Inflammatory macrophage (primary cell): ENCODE data around the gene HILPDA.
A peak's percentile ranks its signal among the peaks of the same experiment; 100 is the strongest.
"Not testable (repeated sequence)": the region's sequence is repeated elsewhere in the genome, so short reads cannot be mapped to it uniquely, and the experiment has no call there.

ENCODE experiments used
- DNase-seq, 2 donors: peaks; one replicate each; pipeline ENCODE4 v3.0.0-alpha.2; 2020 to 2022

The HILPDA gene

DNA sequence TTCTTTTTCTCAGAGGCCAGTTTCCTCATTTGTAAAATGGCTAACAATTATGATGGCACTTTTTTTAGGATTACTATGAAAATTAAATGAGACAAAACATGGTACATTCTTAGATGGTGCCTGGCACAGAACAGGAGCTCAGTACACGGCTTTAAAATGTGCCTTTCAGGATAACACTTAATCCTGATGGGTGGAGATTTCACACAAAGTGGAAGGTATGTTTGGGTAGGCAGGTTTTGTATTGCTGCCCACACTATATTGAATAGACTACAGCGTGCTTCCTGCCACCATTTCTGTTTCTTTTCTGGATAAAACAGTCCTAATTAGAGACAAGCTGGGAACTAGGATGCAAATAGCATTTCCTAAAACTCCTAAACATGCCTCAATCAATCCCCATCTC lies 23.9 kb upstream of the HILPDA start:
- DNase-seq = no peak

DNA sequence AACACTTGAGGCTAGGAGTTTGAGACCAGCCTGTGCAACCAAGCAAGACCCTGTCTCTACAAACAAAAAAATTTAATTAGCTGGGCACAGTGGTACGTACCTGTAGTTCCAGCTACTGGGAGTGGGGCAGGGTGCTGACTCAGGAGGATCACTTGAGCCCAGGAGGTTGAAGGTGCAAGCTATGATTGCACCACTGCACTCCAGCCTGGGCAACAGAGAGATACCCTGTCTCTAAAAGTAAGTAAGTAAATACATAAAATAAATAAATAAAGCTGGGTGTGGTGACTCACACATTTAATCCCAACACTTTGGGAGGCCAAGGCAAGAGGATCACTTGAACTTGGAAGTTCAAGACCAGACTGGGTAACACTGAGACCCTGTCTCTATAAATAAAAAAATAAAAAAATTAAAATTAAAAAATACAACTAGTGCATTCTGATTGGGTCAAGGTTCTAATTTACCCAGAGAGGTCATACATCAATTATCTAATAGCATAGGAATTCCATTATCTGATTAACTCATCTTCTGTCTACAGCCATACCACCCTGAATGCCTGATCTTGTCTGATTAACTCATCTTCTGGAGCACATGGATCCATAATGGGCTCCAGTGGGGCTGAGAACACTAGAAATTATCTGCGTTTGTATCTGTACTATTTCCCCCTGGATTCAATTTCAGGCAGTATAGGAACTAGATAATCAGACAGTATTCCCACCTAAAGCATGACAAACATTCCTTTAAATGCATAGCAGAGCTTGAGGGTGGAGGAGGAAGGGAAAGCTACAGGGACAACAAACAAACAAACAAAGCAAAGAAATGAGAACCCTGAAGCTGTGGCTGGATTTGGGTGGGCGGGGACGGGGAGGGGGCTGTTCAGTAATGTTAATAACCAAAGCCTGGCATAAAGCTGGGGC lies 21.0 kb upstream of the HILPDA start:
- no peak for DNase-seq

DNA sequence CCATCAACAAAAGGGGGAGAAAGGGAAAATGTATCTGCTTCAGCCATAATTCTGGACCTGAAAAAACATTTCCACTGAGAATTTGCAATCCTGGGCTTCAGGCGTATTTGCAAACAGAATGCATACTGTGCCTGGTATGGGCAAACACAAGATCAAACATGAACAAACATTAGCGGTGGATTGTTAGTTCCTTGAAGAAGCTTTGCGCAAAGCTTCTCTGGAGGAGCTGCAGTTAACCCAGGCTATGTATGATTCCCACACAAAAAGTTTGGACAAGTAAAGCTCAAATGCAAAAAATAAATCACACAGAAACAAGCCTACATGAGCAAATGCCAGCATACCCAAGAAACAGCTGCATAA lies 20.4 kb upstream of the HILPDA start:
- DNase-seq = peak in 1 of 2 donors; percentile 8

DNA sequence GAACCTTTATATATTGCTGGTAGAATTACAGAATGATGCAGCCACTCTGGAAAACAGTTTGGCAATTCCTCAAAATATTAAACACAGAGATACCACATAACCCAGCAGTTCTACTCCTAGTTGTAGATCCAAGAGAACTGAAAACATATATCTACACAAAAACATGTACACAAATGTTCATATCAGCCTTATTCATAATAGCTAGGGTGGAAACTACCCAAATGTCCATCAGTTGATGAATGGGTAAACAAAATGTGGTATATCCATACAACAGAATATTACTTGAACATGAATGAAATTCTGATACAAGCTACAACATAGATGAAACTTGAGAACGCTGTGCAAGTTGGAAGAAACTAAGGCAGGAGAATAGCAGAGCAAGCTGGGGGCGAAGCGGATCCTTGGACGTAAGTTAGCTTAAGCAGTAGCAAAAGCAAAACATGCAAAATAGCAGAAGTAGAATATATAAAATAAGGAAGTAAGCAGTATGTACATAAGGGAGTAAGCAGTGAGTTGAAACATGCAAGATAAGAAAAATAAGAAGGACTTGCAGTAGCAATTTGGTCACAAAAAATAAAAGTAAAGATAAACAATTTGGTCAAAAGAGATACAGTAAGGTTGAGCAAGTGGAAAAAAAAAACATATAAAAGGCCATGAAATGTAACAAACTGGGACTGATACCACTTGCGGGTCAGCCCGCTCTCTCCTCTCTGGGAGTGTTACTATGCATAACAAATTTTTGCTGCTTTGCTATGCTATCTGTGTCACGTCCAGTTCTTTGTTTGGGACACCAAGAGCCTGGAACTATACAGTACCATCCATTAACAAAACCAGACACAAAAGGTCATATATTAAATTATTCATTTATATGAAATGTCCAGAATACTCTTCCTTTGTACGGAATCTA lies 18.0 kb upstream of the HILPDA start:
- DNase-seq = peak; percentile 75 to 83

DNA sequence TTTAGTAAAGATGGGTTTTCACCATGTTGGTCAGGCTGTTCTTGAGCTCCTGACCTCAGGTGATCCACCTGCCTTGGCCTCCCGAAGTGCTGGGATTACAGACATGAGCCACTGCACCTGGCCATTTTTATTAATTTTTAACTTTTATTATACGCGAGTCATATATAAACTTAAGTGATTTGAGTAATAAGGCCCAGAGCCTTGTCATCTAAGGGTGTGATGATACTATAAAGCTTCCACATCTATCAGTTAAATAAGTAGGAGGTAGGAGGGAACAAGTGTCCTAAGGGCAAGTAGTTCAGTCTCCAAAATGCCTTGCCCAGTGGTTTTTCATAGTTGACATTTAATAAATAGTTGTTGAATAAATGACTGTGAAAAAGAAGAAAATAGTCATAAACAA lies 13.3 kb upstream of the HILPDA start:
- DNase-seq = no peak

DNA sequence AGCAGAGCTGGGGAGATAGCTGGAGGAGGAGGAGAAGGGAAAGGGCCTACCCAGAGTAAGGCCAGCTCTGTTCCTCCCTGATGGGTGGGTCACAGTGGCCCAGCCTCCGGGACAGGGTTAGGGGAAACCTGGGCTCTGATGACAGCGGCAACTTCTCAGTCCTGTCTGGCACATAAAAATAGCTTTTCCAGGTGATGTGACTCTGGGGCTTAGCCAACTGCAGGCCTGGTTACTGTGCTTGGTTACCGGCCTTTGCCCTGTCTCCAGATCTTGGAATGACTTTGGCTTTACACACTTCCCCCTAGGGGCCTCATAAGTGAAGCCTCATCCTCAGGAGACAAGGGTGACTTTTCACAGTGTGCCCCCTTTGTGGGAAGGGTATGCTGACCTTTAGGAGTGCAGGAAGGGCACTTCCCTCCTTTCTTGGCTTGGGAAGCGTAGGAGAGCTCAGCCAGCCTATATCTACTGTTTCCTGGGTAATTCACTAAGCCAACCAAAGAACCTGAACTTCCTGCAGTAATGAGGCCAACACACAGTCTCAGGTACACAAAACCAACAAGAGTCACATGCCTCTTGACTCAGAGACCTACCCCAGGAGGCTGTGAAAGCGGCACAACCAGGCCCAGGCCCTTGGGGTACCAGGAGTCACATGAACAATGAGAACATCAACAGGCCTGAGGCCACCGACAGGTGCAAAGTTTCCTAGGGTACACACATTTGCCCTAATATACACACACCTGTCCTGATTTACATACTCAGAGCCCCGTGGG lies 11.7 kb upstream of the HILPDA start:
- DNase-seq = no peak

DNA sequence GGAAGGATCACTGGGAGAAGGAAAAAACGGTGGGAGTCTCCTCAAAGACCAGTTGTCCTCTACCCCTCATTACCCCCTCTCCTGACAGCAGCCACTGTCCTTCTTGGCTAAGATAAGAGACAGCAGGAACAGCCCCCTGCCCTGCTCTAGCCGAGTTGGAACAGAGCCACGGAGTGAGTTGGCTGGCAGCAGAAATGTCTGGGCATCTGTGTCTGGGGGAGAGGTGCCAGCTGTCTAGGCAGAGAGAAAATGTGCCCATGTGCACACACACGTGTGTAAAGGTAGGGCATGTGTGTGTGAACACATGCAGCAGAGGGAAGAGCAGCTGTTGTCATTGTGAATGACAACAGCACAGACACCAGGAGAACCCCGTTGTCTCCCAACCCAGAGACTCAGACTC lies 9.4 kb upstream of the HILPDA start:
- no peak for DNase-seq

DNA sequence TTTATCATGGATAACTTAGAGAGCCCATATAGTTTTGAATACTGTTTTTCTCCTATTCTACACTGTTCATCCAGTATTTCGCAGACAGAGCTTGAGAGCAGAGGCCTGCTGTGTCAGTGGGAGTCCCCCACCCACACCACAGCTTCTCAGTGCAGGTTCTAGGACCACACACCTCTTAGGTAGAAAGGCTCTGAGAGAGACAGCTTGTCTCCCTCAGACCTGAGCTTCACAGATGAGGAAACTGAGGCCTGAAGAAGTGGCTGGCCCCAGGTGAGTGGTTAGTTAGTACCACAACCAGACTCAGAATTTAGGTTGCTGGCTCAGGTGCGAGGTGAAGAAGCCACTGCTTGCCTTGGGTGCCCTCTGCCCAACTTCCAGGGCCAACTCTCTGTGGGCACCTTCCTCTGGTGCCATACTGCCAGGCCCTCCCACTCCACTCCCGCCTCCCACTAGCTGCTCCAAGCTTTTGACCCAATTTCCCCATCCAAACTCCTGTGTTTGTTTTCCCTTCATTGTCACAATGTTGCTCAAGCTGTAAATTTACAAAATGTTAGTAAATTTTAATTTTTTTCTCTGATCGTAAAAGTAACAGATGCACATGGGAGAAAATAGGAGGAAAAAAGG lies 7.6 kb upstream of the HILPDA start:
- DNase-seq = peak; percentile 22 to 54

DNA sequence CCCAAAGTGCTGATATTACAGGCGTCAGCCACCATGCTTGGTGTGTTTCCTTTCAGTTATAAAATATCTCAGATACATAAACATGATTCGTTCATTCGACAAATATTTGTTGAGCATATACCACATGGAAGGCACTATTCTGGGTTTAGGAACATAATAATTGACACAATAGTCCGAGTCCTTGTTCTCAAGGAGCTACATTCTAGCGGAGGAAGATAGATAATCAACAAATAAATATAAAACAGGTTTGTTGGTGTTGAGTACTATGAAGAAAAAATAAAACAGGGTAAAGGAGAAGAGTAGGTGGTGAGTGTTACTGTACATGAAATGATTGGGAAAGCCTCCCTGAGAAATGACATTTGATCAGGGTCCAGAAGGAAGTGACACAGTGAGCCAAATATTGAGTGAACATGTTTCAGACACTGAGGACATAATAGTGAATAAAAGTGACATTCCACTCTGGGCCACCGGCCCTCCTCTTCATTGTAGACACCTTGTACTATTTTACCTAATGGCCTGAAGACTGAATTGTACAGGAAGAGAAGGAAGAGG lies 6.9 kb upstream of the HILPDA start:
- peak; percentile 65 to 67 for DNase-seq

DNA sequence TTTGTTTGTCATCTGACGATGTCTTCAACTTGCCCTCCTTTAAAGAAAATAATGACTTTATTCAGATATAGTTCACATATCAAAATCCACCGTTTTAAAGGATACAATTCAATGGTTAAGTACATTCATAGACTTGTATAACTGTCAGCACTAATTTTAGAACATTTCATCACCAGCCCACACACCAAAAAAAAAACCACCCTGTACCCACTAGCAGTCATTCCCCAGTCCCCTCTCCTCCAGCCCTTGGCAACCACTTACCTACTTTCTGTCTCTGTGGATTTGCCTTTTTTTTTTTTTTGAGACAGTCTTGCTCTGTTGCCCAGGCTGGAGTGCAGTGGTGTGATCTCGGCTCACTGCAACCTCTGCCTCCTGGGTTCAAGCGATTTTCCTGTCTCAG lies 5.3 kb upstream of the HILPDA start:
- peak; percentile 69 to 73 for DNase-seq

DNA sequence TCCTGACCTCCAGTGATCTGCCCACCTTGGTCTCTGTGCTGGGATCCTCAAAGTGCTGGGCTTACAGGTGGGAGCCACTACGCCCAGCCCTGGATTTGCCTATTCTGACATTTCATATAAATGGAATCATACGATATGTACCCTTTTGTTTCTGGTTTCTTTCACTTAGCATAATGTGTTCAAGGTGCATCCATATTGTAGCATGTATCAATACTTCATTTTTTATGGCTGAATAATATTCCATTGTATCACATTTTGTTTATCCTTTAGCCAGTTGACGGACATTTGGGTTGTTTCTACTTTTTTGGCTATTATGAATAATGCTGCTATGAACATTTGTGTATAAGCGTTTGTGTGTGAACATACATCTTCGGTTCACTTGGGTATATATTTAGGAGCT lies 4.8 kb upstream of the HILPDA start:
- no peak for DNase-seq

DNA sequence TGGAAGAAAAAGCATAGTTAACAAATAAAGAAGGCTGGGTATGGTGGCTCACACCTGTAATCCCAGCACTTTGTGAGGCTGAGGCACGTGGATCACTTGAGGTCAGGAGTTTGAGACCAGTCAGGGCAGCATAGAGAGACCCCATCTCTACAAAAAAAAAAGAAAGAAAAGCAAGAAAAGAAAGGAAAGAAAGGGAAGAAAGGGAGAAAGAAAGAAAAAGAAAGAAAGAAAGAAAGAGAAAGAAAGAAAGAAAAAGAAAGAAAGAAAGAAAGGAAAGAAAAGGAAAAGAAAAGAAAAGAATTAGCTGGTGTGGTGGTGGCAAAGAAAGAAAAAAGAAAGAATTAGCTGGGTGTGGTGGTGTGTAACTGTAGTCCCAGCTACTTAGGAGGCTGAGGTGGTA lies 3.1 kb upstream of the HILPDA start:
- no peak for DNase-seq

DNA sequence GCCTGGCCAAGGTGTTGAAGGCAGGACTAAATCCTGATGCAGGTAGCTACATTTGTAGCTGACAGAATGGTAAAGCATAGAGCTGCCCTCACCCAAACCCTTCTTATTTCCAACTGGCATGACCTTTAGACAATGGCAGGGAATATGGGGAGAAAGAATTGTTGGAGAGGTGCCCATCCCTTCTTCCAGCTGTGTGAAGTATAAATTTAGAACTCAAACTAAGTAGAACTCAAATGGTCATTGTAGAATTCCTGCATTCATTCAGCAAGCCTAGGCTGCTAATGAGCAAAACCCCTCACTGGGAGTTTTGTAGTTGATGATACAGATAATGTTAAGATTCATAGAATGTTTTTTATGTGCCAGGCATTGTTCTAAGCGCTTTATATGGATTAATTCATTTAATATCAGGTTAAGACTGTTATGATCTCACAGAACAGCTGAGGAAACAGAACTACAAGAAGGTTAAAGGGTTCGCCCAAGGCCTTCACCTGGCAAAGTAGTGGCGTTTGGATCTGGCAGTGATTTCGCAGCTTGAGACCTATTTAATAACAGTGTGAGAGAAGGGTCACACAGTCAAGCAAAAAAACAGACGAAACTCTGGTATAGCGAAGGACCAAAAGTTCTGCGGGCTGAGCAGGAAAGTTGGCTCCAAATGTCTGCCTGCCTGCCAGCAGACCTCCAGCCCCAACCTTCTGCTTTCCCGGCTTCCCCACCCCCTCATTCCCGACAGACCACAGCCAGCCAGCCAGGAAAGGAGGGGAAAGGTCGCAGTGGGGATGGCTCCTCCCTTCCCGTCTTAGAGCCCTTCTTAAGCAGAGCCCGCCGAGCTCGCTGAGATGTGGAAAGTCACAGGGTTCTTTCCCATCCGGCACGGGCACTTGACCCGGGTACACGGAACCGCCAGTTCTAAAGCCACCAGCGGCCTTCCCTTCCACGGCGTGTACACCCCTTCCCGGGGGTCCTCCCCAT lies 1.6 kb upstream of the HILPDA start:
- DNase-seq = no peak

DNA sequence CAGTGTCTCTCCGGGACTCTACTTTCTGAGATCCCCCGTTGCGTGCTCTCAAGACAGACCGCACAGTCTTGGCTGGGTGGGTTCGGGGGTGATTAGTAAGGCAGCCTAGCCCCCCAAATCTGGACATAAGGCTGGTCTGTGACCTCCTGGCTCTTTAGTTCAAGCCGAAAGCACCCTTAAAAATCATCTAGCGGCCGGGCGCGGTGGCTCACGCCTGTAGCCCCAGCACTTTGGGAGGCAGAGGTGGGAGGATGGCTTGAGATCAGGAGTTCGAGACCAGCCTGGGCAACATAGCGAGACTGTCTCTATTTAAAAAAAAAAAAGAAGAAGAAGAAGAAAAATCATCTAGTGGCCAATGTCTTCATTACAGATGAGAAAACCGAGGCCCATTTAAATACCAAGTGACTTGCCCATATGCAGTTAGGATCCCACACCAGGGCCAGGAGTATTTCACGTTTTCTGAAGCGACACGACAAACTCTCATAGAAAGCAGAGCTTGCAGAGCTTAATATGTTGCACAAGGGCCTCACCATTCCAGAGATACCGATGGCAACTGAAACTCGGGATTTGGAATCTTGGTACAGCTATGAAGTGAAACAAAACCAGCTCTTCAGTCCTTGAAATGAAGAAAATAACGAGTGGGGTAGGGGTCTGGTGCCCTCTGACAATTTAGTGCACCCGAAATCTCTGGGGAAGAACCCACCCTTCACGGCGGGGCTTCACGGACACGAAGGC lies 703 bp upstream of the HILPDA start:
- DNase-seq = peak; percentile 9 to 48

DNA sequence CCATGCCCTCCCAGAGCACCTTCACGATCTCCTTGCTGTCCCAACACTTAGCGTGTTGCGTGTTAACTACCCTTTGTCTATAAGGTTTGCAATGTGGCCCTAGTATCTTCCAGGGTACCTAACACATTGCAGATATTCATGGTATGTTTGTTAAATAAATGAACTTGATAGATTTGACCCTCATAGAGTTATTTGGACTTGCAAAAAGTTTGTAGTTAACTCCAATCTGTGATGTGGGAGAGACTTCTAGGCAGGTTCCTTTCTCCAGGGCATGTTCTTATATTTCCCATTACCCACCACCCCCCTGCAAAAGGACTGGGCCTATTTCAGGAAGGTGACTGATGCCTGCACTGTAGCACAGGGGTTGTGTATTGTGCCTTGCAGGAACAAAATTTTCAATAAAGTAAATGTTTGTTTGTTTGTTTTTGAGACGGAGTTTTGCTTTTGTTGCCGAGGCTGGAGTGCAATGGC lies 612 bp downstream of the HILPDA start:
- DNase-seq = no peak

DNA sequence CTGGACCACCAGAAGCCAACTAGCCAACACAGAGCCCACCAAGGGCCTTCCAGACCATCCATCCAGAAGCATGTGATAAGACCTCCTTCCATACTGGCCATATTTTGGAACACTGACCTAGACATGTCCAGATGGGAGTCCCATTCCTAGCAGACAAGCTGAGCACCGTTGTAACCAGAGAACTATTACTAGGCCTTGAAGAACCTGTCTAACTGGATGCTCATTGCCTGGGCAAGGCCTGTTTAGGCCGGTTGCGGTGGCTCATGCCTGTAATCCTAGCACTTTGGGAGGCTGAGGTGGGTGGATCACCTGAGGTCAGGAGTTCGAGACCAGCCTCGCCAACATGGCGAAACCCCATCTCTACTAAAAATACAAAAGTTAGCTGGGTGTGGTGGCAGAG lies 1.7 kb downstream of the HILPDA start:
- DNase-seq = not testable (repeated sequence)

DNA sequence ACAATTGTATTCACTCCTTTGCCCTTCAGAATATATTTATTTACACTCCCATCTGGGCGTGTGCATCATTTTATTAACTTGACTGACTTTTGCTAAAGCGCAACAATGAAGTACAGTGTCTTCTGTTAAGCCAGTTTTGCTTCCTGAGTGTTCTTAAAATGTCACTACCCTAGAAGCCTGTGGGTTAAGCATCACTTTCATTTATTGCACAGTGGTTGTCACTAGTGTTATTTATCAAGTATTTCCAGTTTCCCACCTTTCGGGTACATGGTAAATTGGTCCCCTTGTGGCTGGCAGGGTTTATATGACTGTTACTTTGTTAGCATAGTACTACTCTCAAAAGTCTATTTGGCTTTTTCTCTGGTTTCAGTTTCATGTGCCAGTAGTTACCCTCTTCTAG lies 3.3 kb downstream of the HILPDA start:
- no peak for DNase-seq

DNA sequence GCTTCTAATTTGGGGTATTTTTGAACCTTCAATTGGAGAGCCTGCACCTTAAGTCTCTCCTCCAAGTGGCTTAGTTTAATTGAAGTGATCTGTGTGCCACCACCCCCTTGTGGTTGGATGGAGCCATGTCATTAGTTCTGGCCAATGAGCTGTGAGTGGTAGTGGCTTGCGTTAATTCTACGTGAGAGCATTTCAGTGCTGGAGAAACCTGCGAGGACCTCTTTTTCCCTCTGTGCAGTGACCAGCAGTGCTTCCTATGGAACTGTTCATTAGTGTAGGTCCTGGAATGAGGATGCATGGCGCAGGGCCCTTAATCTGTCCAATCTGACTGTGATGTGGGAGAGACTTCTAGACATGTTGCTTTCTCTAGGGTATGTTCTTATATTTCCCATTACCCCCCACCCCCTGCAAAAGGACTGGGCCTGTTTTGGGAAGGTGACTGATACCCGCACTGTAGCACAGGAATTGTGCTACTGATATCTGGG lies 3.8 kb downstream of the HILPDA start:
- peak; percentile 76 for DNase-seq

DNA sequence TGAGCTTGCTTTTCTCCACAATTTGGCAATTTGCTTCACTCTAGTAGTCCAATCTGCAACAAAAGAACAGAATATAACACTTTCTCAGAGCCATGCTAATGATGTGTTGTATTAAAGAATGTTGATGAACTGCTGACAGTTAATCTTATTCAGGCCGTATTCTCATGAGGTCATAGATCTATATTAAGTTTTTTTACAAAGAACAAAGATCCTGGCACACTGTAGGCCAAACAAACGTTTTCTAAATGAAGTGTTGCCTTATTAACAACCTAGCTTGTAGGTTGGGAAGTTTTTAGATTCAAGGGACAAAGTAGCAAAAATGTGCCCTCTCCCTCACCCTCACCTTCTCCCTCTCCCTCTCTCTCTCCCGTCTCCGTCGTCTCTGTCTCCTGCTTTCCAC lies 6.8 kb downstream of the HILPDA start:
- no peak for DNase-seq

DNA sequence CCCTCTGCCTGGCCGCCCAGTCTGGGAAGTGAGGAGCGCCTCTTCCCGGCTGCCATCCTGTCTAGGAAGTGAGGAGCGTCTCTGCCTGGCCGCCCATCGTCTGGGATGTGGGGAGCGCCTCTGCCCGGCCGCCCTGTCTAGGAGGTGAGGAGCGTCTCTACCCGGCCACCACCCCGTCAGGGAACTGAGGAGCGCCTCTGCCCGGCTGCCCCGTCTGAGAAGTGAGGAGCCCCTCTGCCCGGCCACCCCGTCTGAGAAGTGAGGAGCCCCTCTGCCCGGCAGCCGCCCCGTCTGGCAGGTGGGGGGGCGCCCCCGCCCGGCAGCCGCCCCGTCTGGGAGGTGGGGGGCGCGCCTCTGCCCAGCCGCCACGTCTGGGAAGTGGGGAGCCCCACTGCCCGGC lies 7.7 kb downstream of the HILPDA start:
- DNase-seq = not testable (repeated sequence)
